ENCODE results near the gene CERS6.

GRCh38 chr2:168565512-168565911, 109.4 kb downstream of the CERS6 start:
- TF ChIP-seq CTCF (optimal IDR thresholded peaks at IDR 0.05 in 1 of 3, IDR thresholded peaks at IDR 0.05 in 1 of 3, conservative IDR thresholded peaks at IDR 0.05 in 1 of 3; ENCODE audit: extremely low read depth in 1 of 3, insufficient read depth in 2 of 3, low read length in 3 of 3) (no peak), EZH2 (IDR thresholded peaks at IDR 0.05; ENCODE audit: low read length) (no peak)
